Right kidney (tissue), 1 donor: ENCODE data around the gene CRYBB1.

ENCODE experiments used
- DNase-seq: peaks from one replicate; pipeline ENCODE4 v3.0.0-alpha.2; 2016

Gene CRYBB1

DNA sequence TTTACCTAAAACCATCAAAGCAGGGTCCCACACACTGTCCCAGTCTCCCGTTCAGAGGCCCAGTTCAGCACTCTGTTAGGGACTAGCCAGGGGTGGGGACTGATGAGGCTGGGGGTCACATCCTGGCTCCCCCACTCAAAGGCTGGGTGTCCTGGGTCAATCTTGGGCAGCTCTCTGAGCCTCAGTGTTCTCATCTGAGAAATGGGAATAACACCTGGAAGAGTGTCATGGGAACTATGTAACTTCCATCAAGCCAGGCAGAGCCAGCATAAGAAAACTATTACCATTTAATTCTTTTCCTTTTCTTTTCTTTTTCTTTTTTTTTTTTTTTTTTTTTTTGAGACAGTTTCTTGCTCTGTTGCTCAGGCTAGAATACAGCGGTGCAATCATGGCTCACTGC is 66.3 kb downstream of the CRYBB1 start:
- DNase-seq, result no peak

DNA sequence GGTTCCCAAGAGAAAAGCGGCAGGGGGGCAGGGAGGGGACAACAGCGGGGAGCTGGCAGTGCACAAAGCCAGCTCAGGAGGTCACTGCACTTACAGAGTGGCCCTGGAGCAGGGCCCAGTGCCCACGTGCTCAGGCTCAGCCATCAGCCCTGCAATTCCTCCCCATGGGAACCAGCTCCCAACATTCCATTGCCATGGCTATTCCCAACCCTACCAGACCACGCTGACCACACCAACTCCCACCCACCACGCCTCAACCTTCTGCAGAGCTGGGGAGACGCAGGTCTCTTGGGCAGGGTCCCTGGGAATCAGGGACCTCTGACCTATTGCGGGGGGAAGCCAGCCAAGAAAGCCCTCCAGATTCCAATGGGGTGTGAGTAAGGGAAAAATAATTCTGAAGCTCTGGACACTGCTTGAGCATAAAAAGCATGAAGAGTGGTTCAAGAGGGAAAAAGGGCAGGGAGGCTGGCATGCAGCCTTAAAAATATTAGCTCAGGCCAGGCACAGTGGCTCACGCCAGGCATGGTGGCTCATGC is 67.3 kb downstream of the CRYBB1 start:
- DNase-seq, result no peak

DNA sequence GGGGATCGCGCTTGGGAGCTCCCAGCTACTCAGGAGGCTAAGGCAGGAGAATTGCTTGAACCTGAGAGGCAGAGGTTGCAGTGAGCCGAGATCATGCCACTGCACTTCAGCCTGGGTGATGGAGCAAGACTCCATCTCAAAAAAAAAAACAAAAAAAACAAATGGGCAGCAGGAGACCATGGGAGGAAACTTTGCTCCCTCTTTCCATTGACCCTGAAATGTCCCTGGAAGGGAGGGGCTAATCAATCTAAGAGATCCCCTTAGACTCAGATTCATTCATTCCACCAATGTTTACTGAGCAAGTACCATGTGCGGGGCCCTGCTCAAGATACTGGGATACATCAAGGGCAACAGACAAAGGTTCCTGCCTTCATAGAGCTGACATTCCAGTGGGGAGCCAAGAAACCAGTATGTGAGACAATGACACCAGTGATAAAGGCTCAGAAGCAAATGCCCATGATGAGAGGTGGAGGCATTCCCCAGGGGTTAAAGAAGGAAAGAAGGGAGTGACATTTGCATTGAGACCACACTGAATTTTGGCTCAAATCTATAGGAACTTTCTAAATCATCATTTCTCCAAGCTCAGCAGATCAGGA is 67.8 kb downstream of the CRYBB1 start:
- DNase-seq, result no peak
